HG03571 (cell line): Measurements from ENCODE around the gene STXBP5.
"Not testable (repeated sequence)": the region's sequence is repeated elsewhere in the genome, so short reads cannot be mapped to it uniquely, and the experiment has no call there.

Source experiments
- ATAC-seq: cut with Tn5 transposase; IDR thresholded peaks from one replicate; pipeline ENCODE4 v1.9.1; 2021; ENCODE audit not compliant: unreplicated experiment

Gene STXBP5

GRCh38 chr6:147238164-147238563 lies 33.9 kb downstream of the STXBP5 start:
- no peak for ATAC-seq

- ATAC-seq = no peak
These were observed 34.7 kb downstream of the STXBP5 start for GRCh38 chr6:147238906-147239305.

- no peak for ATAC-seq
These were observed 40.6 kb downstream of the STXBP5 start for GRCh38 chr6:147244832-147245231.

DNA sequence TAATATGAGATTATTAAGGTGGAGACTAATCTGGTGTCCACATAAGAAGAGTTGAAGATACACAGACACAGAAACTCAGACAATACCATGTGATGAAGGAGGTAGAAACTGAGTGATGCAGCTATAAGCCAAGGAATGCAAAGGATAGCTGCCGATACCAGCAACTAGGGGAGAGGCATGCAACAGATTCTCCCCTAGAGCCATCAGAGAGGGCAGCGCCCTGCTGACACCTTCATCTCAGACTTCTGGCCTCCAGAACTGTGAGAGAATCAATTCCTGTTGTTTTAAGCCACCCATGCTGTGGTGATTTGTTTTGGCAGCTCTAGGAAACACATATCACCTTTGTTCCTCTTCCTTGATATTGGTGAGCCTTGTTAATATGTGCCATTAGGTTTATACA lies 41.5 kb downstream of the STXBP5 start:
- no peak for ATAC-seq

- no peak for ATAC-seq
These were observed 42.8 kb downstream of the STXBP5 start for GRCh38 chr6:147246853-147247635.

DNA sequence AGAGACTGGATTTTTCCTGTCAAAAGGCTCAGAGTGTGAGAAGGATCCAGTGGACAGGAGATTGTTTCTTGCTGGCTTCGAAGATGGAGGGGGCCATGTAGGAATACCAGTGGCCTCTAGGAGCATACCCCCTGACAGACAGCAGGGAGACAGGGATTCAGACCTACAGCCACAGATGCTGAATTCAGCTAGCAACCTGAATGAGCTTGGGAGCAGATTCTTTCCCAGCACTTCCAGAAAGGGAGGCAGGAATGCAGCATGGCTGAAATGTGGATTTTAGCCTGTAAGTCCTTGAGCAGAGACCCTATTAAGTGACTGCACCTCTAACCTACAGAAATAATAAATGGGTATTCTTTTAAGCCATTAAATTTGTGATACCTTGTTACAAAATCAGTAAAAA lies 44.6 kb downstream of the STXBP5 start:
- no peak for ATAC-seq

DNA sequence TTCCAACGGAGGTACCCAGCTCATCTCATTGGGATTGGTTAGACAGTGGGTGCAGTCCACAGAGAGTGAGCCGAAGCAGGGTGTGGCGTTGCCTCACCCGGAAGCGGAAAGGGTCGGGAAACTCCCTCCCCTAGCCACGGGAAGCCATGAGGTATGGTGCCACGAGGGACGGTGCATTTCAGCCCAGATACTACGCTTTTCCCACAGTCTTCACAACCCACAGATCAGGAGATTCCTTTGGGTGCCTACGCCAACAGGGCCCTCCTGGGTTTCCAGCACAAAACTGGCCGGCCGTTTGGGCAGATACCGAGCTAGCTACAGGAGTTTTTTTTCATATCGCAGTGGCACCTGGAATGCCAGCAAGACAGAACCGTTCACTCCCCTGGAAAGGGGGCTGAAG lies 46.9 kb downstream of the STXBP5 start:
- ATAC-seq = no peak

GRCh38 chr6:147254929-147255473 lies 50.8 kb downstream of the STXBP5 start:
- ATAC-seq = not testable (repeated sequence)

- ATAC-seq = no peak
These were observed 51.9 kb downstream of the STXBP5 start for GRCh38 chr6:147255948-147256674.

DNA sequence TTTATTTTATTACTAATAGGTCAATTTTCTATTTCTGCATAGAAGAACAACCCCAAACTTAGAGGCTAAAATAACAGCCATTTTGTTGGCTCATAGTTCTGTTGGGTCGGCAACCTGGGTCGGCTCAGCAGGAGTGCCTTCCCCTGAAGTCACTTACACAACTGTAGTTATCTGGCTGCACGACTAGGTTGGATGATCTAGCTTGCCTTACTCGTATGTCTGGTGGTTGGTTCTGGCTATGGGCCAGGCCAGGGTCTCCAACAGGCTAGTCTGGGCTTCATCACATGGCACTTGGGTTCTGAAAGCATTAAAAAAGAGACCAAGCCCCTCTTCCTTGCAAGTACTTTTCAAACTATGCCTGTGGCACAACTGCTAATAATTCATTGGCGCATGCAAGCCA lies 53.5 kb downstream of the STXBP5 start:
- ATAC-seq = no peak

DNA sequence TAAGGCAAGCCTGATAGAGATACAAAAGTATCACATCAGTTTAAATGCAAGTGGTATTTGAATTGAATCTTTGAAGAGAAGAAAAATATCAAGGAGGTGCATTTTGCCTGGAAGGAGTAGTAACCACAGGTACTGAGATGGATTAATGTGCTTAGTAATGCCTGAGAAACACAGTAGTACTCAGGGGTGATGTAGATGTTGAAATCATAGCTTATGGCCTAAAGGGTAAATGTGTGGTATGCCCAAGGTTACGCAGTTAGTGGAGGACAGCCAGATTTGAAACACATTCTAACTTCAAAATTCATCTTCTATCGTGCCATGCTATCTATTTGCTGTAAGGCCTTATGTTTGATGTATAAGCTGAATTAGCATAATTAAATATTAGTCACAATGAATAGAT lies 55.9 kb downstream of the STXBP5 start:
- ATAC-seq = no peak

- ATAC-seq = no peak
These were observed 58.7 kb downstream of the STXBP5 start for GRCh38 chr6:147262946-147263345.

DNA sequence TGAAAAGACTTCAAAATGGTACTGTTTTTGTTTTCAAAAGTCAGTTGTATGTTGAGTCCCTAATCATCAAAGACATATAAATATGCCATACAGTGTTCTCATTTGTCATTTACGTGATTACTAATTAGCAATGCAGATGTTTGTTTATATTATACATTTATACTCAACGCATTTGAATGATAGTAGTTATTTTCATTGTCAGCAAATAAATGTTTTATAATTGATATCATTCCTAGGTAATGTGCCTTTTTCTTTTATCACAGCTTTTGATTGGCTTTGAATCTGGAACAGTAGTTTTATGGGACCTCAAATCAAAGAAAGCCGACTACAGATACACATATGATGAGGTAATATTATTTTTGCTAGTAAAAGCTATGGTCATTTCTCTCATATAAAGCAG lies 62.6 kb downstream of the STXBP5 start:
- ATAC-seq = no peak

DNA sequence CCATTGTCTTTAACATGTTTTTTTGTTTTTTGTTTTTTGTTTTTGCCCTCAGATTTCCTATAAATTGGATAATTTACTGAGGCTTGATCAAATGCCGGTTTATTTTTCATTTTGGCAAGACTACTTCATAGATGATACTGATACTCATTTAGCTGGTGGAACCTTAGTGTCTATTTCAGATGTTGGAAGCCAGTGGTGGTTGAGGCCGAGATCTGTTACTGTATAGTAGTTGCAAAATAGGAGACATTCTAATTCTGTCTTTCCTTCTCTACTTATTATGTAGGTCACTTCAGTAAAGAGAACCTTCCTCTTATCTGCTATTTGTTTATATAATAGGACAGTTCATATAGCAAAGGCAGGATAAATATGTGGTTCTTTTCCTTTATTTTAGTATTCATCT lies 63.4 kb downstream of the STXBP5 start:
- no peak for ATAC-seq

DNA sequence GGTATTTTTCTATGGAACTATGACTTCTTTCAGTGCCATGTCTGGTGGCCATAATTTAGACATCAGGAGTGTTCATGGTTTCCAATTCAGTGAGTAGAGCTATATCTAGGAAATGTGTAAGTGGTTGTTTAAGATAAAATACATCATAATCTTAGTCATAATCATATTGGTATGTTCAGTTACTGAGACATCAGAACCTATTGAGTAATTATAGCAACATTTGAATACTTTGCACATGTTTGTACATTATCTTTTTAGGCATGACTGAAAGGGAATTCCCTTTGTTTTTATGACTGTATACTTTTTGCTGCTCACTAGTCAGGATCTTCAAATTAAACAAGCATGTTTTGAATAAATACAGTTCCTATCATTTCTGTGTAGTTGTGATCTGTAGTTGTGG lies 64.0 kb downstream of the STXBP5 start:
- no peak for ATAC-seq

DNA sequence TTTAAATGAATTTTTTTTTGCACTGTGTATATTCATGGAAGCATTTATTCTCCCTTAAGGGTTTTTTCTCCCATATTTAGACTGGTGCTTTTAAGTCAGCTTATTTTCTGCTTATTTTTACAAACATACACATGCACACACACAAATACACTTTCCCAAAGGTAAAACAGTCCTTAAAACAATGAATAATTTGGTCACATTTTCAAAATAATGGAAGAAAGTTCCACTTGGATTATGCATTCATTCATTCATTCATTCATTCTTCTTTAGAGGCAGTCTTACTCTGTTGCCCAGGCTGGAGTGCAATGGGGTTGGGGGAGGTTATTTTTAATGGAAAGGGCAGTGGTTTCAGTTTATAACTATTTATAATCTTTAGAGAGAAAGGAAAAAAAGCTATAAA lies 69.8 kb downstream of the STXBP5 start:
- no peak for ATAC-seq

GRCh38 chr6:147274776-147275175 lies 70.6 kb downstream of the STXBP5 start:
- no peak for ATAC-seq

- no peak for ATAC-seq
These were observed 74.7 kb downstream of the STXBP5 start for GRCh38 chr6:147278891-147279290.

- ATAC-seq = no peak
These were observed 75.2 kb downstream of the STXBP5 start for GRCh38 chr6:147279427-147279826.

- ATAC-seq = no peak
These were observed 77.8 kb downstream of the STXBP5 start for GRCh38 chr6:147281895-147282565.

DNA sequence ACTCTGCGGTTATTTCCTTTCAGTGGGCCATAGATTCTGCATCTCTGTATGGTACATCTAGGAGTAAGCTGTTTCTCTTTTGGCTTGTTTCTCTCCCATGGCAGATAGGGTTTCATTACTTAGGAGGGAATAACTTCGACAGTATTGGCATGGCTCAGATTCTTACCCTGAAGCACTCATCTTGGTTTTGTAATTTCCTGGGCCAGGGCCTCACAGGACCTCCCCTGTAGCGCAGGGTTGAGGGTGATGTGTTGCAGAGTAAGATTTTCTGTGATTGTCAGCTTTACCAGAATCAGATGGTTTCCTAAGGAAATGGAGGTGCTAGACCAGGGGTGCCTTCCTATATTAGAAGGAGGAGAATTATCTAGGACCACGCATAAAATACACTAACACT lies 78.3 kb downstream of the STXBP5 start:
- ATAC-seq = no peak

DNA sequence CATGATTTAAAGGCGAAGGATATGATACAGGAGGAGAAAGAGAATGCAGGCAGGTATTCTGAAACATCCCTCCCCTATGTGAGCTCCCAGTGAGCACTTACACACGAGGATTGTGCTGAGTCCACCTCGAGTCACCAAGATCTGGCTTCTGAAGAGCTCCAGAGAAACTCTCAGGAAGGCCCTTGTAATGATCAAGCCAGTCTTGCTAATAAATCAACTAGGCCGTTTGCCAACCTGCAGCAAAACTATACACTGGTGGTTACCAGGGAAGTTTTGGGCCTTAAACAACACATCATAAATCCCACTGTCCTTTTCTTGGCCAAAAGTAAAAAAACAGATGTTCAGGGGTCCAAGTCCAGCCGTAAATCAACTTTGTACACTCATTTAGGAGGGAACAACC lies 79.2 kb downstream of the STXBP5 start:
- ATAC-seq = no peak
